BLaER1 treated with 17β-estradiol and CSF1 and Interleukin-3, amounts not matched to agents 10 nM and 100 nM (cell line): ENCODE results near the gene ARL6.
"Not testable (repeated sequence)": the region's sequence is repeated elsewhere in the genome, so short reads cannot be mapped to it uniquely, and the experiment has no call there.

ENCODE experiments used
- H3K27ac ChIP-seq, 11 experiments: shearing (Covaris generic); formaldehyde crosslinking; 2 replicates each; pipeline ENCODE4 v1.8.1; 2022
- H3K27me3 ChIP-seq, 11 experiments: shearing (Covaris generic); formaldehyde crosslinking; 2 replicates each; pipeline ENCODE4 v1.8.1; 2022
- H3K36me3 ChIP-seq, 11 experiments: shearing (Covaris generic); formaldehyde crosslinking; 2 replicates each; pipeline ENCODE4 v1.8.1; 2022
- H3K4me1 ChIP-seq, 10 experiments: shearing (Covaris generic); formaldehyde crosslinking; 2 replicates each; pipeline ENCODE4 v1.8.1; 2022
- H3K4me2 ChIP-seq, 11 experiments: shearing (Covaris generic); formaldehyde crosslinking; 2 replicates each; pipeline ENCODE4 v1.8.1; 2022
- H3K4me3 ChIP-seq, 10 experiments: shearing (Covaris generic); formaldehyde crosslinking; 2 replicates each; pipeline ENCODE4 v1.8.1; 2022
- H3K9ac ChIP-seq, 11 experiments: shearing (Covaris generic); formaldehyde crosslinking; 2 replicates each; pipeline ENCODE4 v1.8.1; 2022
- H3K9me3 ChIP-seq, 11 experiments: shearing (Covaris generic); formaldehyde crosslinking; replicated peaks in 1 of 11; 2 replicates each; pipeline ENCODE4 v1.8.1; 2022
- H4K20me1 ChIP-seq, 11 experiments: shearing (Covaris generic); formaldehyde crosslinking; 2 replicates each; pipeline ENCODE4 v1.8.1; 2022
- Cebpa-rat ChIP-seq, 11 experiments: shearing (Covaris generic); IDR thresholded peaks; 2 replicates each; pipeline ENCODE4 v1.8.1; 2022

Gene ARL6

GRCh38 chr3:97827741-97828471 is 63.3 kb downstream of the ARL6 start:
- Histone ChIP-seq H3K4me3 (no peak overlapping the region), H3K4me2 (no peak overlapping the region), H3K36me3 (no peaks in the 10 kb centered on the region; a peak in 1 of 22 replicates), H3K27me3 (peaks cover 0 to 12% (median 7%) of the 10 kb centered on the region in 11 experiments; a peak in 18 of 22 replicates), H3K9ac (no peak overlapping the region), H4K20me1 (peaks cover 0 to 55% (median 8%) of the 10 kb centered on the region in 11 experiments; a peak in 10 of 22 replicates), H3K27ac (no peak overlapping the region), H3K4me1 (peaks cover 0 to 12% (median 7%) of the 10 kb centered on the region in 10 experiments; a peak in 16 of 20 replicates), H3K9me3 (no peaks in the 10 kb centered on the region)
- TF ChIP-seq Cebpa-rat (IDR thresholded peaks at IDR 0.05), result no peak

GRCh38 chr3:97829198-97829597 is 64.6 kb downstream of the ARL6 start:
- TF ChIP-seq Cebpa-rat (IDR thresholded peaks at IDR 0.05), result no peak
- Histone ChIP-seq H3K4me2 (no peak overlapping the region), H4K20me1 (peaks cover 0 to 47% (median 7%) of the 10 kb centered on the region in 11 experiments; a peak in 9 of 22 replicates), H3K27me3 (no peaks in the 10 kb centered on the region; a peak in 1 of 22 replicates), H3K9me3 (no peaks in the 10 kb centered on the region), H3K27ac (no peak overlapping the region), H3K4me3 (no peak overlapping the region), H3K9ac (no peak overlapping the region), H3K36me3 (no peaks in the 10 kb centered on the region; a peak in 1 of 22 replicates), H3K4me1 (no peaks in the 10 kb centered on the region)

GRCh38 chr3:97830638-97831037 is 66.1 kb downstream of the ARL6 start:
- Histone ChIP-seq H3K4me2 (no peak overlapping the region), H3K9me3 (no peaks in the 10 kb centered on the region), H3K4me1 (no peaks in the 10 kb centered on the region), H3K36me3 (no peaks in the 10 kb centered on the region; a peak in 1 of 22 replicates), H4K20me1 (peaks cover 0 to 38% (median 1%) of the 10 kb centered on the region in 11 experiments; a peak in 6 of 22 replicates), H3K27ac (no peak overlapping the region), H3K4me3 (no peak overlapping the region), H3K9ac (no peak overlapping the region), H3K27me3 (no peaks in the 10 kb centered on the region)
- TF ChIP-seq Cebpa-rat (IDR thresholded peaks at IDR 0.05), result no peak

- Histone ChIP-seq H3K36me3 (no peaks in the 10 kb centered on the region; a peak in 1 of 22 replicates), H3K4me2 (no peak overlapping the region), H3K4me3 (no peak overlapping the region), H3K27ac (no peak overlapping the region), H3K4me1 (no peaks in the 10 kb centered on the region), H4K20me1 (peaks cover 0 to 39% (median 0%) of the 10 kb centered on the region in 11 experiments; a peak in 6 of 22 replicates), H3K9me3 (no peaks in the 10 kb centered on the region), H3K27me3 (no peaks in the 10 kb centered on the region), H3K9ac (no peak overlapping the region)
- no peak for TF ChIP-seq Cebpa-rat (IDR thresholded peaks at IDR 0.05)
Observed at GRCh38 chr3:97831140-97831539, 66.6 kb downstream of the ARL6 start.

GRCh38 chr3:97833184-97833583 is 68.6 kb downstream of the ARL6 start:
- H4K20me1 ChIP-seq, result peaks cover 0 to 32% (median 0%) of the 10 kb centered on the region in 11 experiments; a peak in 6 of 22 replicates
- not testable (repeated sequence) for H3K9ac ChIP-seq, H3K4me3 ChIP-seq, H3K36me3 ChIP-seq, H3K4me1 ChIP-seq, H3K27me3 ChIP-seq, H3K4me2 ChIP-seq, H3K9me3 ChIP-seq, H3K27ac ChIP-seq

GRCh38 chr3:97835761-97836160 is 71.2 kb downstream of the ARL6 start:
- no peaks in the 10 kb centered on the region; a peak in 1 of 22 replicates for H3K36me3 ChIP-seq
- H3K9me3 ChIP-seq, result no peaks in the 10 kb centered on the region
- no peaks in the 10 kb centered on the region for H3K27me3 ChIP-seq
- peaks cover 0 to 8% (median 0%) of the 10 kb centered on the region in 10 experiments; a peak in 2 of 20 replicates for H3K4me1 ChIP-seq
- no peak overlapping the region for H3K9ac ChIP-seq
- no peak overlapping the region for H3K4me2 ChIP-seq
- no peak for TF ChIP-seq Cebpa-rat (IDR thresholded peaks at IDR 0.05)
- no peak overlapping the region for H3K4me3 ChIP-seq
- no peak overlapping the region for H3K27ac ChIP-seq
- peaks cover 0 to 21% (median 0%) of the 10 kb centered on the region in 11 experiments; a peak in 3 of 22 replicates for H4K20me1 ChIP-seq

- peaks cover 0 to 8% (median 0%) of the 10 kb centered on the region in 10 experiments; a peak in 2 of 20 replicates for H3K4me1 ChIP-seq
- no peak overlapping the region for H3K4me3 ChIP-seq
- no peaks in the 10 kb centered on the region for H3K27me3 ChIP-seq
- TF ChIP-seq Cebpa-rat (IDR thresholded peaks at IDR 0.05), result no peak
- H3K4me2 ChIP-seq, result 0 out of 22 replicates have a peak overlapping the region, but pooled peaks of 2 of the 11 experiments have one; percentile 6 to 25
- peaks cover 0 to 16% (median 0%) of the 10 kb centered on the region in 11 experiments; a peak in 2 of 22 replicates for H4K20me1 ChIP-seq
- H3K9ac ChIP-seq, result no peak overlapping the region
- H3K27ac ChIP-seq, result no peak overlapping the region
- H3K36me3 ChIP-seq, result no peaks in the 10 kb centered on the region
- H3K9me3 ChIP-seq, result no peaks in the 10 kb centered on the region
Observed at GRCh38 chr3:97838393-97838792, 73.8 kb downstream of the ARL6 start.

GRCh38 chr3:97839944-97840343 is 75.4 kb downstream of the ARL6 start:
- no peak for TF ChIP-seq Cebpa-rat (IDR thresholded peaks at IDR 0.05)

GRCh38 chr3:97841304-97841703 is 76.7 kb downstream of the ARL6 start:
- H3K9ac ChIP-seq, result no peak overlapping the region
- H3K27me3 ChIP-seq, result no peaks in the 10 kb centered on the region
- H3K36me3 ChIP-seq, result peaks cover 0 to 11% (median 0%) of the 10 kb centered on the region in 11 experiments; a peak in 3 of 22 replicates
- no peaks in the 10 kb centered on the region for H3K9me3 ChIP-seq
- no peak overlapping the region for H3K27ac ChIP-seq
- no peak overlapping the region for H3K4me2 ChIP-seq
- H3K4me3 ChIP-seq, result no peak overlapping the region
- H4K20me1 ChIP-seq, result peaks cover 0 to 10% (median 0%) of the 10 kb centered on the region in 11 experiments; a peak in 2 of 22 replicates
- TF ChIP-seq Cebpa-rat (IDR thresholded peaks at IDR 0.05), result no peak
- peaks cover 0 to 8% (median 0%) of the 10 kb centered on the region in 10 experiments; a peak in 2 of 20 replicates for H3K4me1 ChIP-seq

More at GRCh38 chr3:97839944-97840343, 75.4 kb downstream of the ARL6 start:
- no peak overlapping the region for H3K4me2 ChIP-seq
- no peak overlapping the region for H3K9ac ChIP-seq
- no peaks in the 10 kb centered on the region for H3K27me3 ChIP-seq
- H3K27ac ChIP-seq, result no peak overlapping the region
- no peaks in the 10 kb centered on the region for H3K9me3 ChIP-seq
- peaks cover 0 to 16% (median 0%) of the 10 kb centered on the region in 11 experiments; a peak in 2 of 22 replicates for H4K20me1 ChIP-seq
- H3K36me3 ChIP-seq, result peaks cover 0 to 9% (median 0%) of the 10 kb centered on the region in 11 experiments; a peak in 2 of 22 replicates
- H3K4me1 ChIP-seq, result peaks cover 0 to 8% (median 0%) of the 10 kb centered on the region in 10 experiments; a peak in 2 of 20 replicates
- no peak overlapping the region for H3K4me3 ChIP-seq
